Activated T-helper 1 cell treated with Interleukin-2 at 50 U/mL for 16 hours (primary cell): Measurements from ENCODE around the gene KIAA1671.
"Not testable (repeated sequence)": the region's sequence is repeated elsewhere in the genome, so short reads cannot be mapped to it uniquely, and the experiment has no call there.

Source experiments
- DNase-seq: peaks from one replicate; pipeline ENCODE4 v3.0.0-alpha.2; 2020; ENCODE audit warnings: low read depth

KIAA1671 gene

DNA sequence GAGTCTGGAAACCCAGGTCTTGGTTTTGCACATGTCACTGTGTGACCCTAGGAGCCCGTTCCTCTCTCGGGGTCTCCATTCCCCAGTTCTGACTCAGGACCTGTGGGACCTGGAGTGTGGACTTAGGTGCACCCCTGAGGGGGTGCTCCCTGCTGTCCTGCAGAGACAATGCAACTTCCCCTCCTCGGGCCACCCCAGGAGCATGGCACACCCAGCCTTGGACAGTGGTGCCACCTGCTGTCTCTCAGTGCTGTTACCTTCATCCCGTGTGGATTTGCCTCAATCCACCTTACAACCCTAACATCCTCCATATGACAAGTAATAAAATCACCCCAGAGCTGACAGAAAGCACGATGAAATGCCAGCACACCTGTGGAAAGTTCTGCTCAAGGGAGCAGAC is 219.6 kb downstream of the KIAA1671 start:
- DNase-seq = peak; percentile 8

DNA sequence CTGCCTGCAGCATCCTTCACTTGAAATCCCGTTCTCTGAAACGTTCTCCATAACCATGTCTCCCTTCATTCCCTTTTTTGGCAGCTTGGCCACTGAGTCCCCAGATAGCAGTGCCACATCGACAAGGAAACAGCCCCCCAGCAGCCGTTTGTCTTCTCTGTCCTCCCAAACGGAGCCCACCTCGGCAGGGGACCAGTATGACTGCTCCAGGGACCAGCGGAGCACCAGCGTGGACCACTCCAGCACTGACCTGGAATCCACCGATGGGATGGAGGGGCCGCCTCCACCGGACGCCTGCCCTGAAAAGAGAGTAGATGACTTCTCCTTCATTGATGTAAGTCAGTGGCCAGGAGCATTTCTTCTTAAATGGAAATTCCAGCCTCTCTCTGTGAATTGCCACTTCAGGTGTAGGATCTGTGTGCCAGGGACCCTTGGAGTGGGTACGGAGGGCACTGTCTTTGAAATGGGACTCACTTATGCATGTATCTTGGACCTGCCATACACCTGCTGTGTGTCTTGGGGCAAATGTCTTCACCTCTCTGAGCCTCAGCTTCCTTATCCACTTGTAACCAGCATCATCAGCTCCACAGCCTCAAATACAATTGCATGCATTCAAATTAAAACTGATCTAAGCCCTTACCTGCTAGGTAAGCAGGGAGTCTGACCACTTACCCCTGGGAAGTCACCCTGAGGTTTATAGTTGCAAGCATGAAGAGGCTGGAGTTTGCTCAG is 221.8 kb downstream of the KIAA1671 start:
- DNase-seq = no peak

DNA sequence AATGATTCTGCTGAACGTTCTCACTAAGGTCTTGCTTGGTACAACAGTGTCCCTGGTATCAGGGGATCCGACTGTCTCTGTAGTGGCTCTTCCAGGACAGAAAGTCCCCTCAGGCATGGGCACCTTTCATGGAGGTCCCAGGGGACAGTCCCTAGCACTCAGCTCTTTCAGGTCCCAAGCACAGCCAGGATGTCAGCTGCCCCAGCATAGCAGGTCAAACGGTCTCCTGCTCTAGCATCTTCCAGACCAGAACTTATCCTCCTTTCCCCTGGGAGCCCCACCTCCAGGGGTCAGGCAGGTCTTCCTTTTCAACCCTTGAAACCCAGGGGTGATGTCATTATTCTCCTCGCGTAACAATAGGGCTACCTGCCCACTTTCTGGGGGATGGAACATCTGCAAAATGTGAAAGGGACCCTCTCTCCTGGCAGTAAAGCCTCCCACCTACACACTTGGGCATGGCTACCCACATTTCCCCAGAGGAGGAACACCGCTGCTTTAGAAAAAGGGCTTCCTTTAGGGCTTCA is 222.4 kb downstream of the KIAA1671 start:
- no peak for DNase-seq

DNA sequence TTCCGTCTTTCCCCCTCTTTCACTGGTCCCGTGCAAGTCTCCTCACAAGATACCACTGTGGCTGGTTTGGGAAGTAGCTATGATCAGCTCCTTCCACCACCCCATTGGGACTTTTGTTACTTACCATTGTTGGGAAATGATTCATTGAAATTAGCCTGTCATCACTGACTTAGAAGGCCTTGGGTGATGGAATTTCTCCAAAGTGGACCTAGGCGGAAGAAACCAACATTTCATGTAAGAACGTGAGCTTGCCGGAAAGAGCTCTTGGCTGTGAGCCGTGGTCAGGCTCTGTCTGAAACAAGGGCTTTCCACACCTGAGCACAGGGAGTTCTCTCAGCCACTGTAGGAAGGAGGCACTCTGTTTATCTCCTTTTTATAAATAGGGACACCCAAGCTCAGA is 223.7 kb downstream of the KIAA1671 start:
- DNase-seq = no peak

DNA sequence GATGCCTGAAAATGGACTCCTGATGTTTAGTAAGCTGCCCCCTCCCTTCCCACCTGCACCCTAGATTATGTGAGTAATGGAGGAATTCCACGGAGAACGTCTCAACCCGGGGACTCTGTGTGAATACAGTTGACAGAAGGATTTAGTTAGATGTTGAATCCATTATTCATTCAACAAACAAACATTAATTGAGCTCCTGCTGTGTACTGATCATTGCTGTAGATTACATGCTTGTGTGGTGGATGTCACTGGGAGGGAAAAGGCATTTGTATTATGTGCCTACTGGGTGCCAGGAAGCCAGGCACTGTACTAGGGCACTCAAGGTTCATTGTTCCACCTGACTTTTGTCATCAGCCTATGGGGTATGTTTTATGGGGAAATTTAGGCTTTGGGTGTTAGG is 224.3 kb downstream of the KIAA1671 start:
- DNase-seq = no peak

DNA sequence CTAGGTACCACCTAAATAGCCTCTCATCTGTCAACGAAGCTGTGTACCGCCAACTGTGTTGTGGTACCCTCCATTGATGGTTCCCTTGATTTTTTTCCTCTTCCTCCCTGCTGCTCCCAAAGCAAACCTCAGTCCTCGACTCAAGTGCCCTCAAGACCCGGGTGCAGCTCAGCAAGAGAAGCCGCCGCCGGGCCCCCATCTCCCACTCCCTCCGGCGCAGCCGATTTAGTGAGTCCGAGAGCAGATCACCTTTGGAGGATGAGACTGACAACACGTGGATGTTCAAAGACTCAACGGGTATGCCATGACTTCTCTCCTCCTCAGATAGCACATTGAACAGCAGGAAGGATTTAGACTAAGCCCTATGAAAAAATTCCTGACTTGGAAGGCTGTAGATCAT is 224.7 kb downstream of the KIAA1671 start:
- DNase-seq = no peak

DNA sequence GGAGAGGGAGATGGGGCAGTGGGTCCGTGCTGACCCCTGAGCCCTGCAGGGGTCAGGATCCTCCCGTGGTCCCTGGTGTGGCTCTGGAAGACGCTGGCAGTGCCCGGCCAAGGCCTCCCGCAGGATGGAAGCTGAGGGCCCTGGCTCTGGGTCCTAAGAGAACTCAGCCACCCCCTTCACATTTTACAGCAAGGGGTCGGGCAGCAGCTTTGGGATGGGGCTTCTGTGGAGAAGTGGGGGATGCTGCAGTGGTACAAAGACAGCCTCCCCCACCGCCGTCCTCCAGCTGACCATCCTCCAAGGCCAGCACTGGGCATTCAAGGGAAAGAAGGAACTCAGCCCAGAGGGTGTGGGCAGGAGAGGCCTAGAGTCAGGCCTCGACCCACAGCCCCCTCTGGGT is 225.4 kb downstream of the KIAA1671 start:
- DNase-seq = no peak

DNA sequence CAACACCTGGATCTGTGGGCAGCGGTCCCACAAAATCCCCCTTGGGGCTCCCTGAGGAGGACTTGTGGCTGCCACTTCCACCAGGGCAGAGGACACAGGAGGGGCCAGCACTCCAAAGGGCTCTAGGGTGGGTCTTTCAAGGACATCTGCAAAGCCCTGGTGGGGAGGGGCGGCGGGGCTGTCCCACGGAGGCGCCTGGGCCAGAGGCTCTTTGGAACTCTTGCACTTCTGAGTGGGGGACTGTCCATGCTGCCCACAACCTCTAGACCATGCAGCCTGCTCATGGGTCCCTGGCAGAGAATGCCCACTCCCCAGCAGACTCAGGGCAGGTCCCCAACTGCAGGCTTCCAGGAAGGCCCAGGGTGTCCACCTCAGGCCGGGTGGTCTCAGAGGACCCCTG is 225.8 kb downstream of the KIAA1671 start:
- DNase-seq = not testable (repeated sequence)

DNA sequence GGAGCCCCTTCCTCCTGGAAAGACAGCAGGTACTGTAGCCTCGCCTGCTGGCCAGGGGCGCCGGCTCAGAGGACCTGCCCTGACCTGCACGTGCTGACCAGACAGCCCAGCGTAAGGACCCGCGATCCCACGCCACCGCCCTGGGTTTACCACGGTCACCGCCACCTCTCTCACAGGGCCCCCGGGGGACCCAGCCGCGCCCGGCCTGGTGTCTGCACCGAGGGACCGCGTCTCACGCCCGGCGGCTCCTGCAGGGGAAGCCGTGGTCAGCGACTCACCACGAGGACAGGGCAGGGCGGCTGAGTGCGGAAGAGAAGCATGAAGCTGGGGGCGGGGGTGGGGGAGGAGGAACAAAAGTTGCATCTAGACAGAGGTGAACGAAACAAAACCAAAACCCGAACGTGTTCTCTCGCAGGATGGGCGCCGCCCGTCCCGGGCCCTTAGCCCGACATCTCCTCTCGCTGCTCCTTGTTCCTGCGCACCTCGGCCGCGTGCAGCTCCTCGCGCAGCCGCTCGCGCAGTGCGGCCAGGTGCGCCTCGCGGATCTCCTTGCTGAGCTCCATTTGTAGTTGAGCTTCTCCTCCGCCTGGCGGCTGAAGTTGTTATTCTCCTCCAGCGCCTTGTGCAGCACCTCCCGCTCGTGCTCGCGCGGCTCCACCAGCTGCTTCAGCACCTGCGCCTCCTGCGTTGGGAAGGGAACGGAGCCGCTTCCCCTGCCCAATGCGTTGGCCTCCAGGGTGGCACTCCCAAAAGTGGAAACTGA is 226.5 kb downstream of the KIAA1671 start:
- DNase-seq = not testable (repeated sequence)

DNA sequence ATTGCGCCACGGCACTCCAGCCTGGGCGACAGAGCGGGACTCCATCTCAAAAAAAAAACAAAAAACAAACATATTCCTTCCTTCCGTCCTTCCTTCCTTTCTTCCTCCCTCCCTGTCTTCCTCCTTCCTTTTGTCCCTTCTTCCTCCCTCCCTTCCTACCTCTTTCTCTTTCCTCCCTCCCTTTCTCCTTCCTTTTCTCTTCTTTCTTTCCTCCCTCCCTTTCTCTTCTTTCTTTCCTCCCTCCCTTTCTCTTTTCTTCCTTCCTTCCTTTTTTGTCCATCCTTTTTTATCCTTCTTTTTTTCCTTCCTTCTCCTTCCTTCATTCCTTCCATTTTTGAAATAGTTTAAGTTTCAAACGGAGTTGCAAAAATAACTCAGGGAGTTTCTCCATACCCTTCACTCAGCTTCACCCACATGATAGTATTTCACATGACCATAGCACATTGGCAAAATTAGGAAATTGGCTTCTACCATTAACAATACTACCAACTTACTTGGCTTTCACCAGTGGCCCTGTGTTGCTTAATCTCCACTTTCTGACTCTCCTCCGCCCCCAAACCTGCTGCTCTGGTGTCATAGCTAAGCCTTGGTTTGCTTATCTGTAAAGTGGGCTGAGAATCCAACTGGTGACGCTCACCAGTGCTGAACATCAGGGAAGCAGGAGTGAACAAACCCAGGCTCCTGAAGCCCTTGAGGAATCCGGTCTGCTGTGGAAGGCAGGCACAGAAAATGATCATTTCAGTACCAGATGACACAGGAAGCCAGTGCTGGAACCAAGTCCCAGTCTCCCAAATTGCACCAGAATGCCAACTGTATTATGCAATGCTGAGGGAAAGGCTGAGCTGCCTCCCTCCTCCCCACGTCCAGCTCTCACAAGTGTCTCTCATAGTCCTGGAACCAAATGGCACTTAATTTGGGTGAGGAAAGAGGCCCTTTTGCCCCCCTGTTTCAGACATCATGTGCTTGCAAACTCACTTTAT is 229.9 kb downstream of the KIAA1671 start:
- no peak for DNase-seq

DNA sequence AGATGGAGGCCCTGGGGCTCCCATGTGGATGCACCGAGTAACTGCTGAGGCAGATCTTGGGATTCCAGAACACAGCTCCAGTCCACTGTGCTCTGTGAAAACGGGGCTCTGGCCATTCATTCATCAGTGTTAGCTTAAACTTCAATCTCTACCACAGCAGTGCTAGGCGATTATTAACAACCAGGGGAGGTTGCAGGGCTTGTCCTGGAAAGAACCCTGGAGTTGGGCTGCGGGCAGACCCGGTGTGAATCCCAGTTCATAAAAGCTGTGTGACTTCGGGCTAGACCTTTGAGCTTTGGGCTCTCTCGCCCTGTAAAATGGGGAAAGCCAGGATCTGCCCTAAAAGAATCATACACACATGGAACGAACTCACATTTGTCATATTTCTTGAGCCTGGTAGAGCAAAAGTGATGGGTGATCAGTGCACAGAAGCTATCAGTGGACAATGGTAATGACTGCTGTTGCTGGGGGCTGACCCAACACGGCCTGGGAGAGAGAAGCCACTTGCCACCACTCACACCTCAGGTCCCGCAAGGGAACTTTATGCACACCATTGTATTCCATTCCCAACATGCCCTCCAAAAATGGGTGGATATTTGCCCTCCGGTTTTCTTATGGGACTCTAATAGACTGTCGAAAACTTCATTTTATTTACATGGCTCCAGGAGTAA is 231.6 kb downstream of the KIAA1671 start:
- no peak for DNase-seq

DNA sequence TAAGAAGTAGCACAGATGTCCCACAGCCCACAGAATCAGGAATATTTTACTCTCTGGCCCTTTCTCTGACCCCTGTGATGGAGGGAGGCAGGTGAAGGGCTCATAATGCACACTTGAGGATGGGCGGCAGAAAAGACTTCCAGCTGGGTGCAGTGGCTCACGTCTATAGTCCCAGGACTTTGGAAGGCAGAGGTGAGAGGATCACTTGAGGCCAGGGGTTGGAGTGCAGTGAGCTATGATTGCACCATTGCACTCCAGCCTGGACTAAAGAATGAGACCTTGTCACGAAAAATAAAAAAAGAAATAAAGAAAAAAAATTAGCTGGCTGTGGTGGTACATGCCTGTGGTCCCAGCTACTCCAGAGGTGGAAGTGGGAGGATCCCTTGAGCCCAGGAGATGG is 233.6 kb downstream of the KIAA1671 start:
- DNase-seq = no peak

DNA sequence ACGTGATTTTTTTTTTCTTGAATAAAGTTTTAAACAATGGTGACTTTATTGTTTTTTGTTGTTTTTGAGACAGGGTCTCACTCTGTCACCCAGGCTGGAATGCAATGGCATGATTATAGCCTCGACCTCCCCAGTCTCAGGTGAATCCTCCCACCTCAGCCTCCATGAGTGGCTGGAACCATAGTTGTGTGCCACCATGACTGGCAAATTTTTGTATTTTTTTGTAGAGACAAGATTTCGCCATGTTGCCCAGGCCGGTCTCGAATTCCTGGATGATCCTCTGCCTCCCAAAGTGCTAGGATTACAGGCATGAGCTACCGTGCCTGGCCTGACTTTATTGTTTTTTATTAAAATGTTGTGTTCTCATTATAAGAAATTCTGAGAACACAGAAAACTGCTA is 235.0 kb downstream of the KIAA1671 start:
- no peak for DNase-seq

DNA sequence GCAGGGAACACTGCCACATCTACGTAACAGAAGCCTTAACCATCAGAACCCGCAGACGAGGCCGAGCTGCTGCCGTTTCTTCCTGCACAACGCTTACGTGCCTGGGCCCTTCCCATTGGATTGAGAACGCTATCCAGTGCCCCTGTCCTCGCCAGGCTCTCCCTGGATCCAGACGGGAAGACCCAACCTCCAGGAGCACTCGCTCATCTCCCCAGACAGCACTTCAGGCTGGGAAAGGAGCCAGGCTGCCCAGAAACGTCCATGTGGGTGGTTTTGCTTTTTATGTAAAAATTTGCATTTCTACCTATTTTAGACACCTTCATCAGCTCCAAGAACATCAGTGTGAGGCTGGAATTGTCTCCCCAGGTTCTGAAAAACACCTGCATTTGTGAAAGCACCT is 239.9 kb downstream of the KIAA1671 start:
- DNase-seq = no peak

DNA sequence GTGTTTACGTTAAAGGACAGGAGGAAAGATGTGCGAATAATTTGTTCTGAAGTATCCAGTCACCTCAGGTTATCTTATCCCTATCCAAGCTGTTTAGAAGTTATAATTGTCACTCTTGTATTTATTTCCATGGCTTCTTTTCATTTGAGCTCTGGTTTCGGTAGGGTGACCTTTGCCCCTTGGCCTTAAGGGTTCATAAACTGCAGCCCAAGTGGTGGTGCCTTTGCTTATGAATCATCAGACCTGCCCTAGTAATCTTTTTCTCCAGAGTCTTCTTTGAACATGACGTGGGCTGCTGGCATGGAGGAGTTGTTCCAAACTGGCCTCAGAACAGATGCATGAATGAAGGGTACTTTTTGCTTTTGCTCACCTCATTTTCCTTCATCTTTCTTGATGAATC is 240.6 kb downstream of the KIAA1671 start:
- DNase-seq = no peak

DNA sequence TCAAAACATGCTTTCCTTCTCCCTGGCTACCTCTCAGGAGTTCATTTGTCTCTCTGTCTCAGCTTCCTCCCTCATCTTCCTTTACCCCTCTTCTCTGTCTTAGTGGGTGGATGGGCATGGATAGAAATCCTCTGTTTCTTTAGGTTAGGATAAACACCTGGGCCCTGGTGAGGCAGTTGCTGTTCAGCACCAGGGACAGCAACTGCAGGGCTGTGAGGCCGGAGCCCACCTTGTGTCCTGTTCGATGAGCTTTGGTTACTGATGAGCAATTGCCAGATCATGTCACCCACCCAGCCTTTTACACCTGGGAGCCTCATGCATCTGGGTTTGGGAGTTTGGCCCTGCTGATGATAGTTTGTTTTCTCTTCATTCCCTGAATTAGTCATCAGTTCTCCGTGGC is 241.0 kb downstream of the KIAA1671 start:
- DNase-seq = no peak

DNA sequence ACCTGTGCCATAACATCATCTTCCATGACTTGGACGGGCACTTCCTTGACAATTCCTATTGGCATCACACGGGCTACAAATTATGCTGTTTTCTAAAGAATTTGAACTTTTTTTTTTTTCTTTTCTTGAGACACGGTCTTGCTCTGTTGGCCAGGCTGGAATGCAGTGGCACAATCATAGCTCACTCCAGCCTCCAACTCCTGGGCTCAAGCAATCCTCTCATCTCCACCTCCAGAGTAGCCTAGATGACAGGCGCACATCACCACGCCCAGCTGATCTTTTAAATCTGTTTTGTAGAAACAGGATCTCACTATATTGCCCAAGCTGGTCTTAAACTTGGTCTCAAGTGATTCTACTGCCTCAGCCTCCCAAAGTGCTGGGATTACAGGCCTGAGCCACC is 243.8 kb downstream of the KIAA1671 start:
- no peak for DNase-seq

DNA sequence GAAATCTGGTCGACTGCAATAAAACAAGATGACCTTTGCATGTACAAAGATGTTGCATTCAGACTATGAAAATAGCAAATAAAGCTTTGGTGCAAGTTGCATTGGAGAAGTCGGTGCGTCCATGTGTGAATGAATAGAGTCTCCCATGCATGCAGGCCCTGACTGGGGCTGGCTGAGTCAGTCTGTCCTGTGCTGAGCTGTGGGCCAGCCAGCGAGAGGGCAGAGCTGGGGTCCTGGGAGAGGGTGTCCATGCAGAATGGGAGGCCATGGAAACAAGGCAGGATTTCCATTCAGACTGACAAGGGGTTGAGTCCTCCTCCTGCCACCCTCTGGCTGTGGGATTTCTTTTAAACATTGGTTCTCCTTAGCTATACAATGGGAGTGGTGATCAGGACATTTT is 244.8 kb downstream of the KIAA1671 start:
- no peak for DNase-seq

DNA sequence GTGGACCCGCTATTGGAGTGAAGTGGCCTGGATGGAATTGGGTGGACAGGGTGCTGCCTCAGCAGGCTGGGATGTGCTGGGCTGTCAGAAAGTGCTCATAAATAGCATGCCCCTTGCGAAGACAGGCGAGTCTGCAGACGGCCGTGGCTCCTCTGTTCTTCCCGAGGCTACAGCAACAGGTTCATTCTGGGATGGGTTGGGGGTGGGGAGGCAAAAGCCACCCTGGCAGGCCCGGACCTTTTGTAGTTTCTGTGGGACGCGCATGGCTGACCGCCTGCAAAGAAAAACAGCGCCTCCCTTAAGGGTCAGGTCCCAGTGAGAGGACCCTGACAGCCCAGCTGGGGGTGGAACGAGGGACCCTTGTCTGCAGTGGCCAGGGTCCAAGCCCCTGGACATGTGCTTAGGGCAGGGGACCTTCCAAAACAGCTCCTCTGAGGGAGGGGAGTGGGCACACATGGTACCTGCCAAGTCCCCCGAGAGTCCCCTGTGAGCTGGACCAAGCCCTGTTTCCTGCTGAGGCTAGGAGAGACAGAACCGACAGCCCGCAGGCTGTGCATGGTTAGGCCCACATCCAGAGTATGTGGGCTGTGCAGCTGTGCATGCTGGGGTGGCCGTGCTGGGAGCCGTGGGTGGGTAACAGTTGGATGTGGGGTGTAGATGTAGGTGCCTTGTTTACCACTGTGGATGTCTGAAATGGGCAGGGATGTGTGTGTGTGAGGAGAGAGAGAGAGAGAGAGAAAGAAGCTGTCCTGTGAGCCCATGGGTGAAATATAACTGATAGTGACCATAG is 247.4 kb downstream of the KIAA1671 start, which contains the start of gene CRYBB3:
Gene CRYBB3 (plus strand): TSS at position 128 of the 790 bp plus-strand sequence. CDS start 1,539 bp downstream, outside the sequence.
- no peak for DNase-seq

DNA sequence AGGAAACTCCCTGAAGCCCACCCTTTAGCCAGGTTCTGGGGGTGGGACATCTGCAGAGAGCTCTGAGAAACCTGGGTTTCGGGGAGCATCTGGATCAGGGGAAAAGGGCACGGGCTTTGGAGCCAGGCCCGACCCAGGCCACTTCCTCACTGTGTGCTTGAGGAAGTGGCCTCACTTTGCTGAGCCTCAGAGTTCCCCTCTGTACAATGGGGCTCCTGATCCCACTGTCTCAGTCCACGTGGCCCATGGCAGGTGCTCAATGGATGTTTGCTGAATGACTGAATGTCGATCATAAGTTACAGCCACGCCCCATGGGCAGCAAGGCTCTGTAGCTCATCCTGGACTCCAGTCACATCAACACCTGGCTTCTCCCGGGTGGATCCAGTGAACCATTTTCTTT is 248.5 kb downstream of the KIAA1671 start:
- no peak for DNase-seq
